Immature natural killer cell (primary cell): ENCODE measurements around the gene SPON1. TPM values are rescaled to one million over a fixed set of nuclear protein-coding genes. Genes with fewer than 3 reads are reported as not detected.

Experiments used
- DNase-seq, 3 donors: peaks; one replicate each; pipeline ENCODE4 v3.0.0; 2022; ENCODE audit warnings: mixed read lengths in 1 of 3
- H3K27ac Mint-ChIP-seq, 6 donors: one replicate each; pipeline ENCODE4 v1.8.0; 2020; ENCODE audit warnings: mixed read lengths in 6 of 6, mild to moderate bottlenecking in 5 of 6, inconsistent platforms in 4 of 6, moderate library complexity in 3 of 6
- H3K27me3 Mint-ChIP-seq, 3 donors: one replicate each; pipeline ENCODE4 v1.8.0; 2020 to 2021; ENCODE audit warnings: low read depth in 3 of 3, mild to moderate bottlenecking in 3 of 3, mixed read lengths in 3 of 3, moderate library complexity in 3 of 3, inconsistent platforms in 1 of 3
- H3K36me3 Mint-ChIP-seq, 3 donors: one replicate each; pipeline ENCODE4 v1.8.0; 2020; ENCODE audit warnings: mixed read lengths in 3 of 3, inconsistent platforms in 2 of 3, mild to moderate bottlenecking in 2 of 3
- H3K4me1 Mint-ChIP-seq, 2 donors: one replicate each; pipeline ENCODE4 v1.8.0; 2020; ENCODE audit warnings: inconsistent platforms in 2 of 2, mild to moderate bottlenecking in 2 of 2, mixed read lengths in 2 of 2, moderate library complexity in 1 of 2
- H3K4me3 Mint-ChIP-seq, 5 donors: one replicate each; pipeline ENCODE4 v1.8.0; 2020; ENCODE audit warnings: mild to moderate bottlenecking in 5 of 5, mixed read lengths in 5 of 5, inconsistent platforms in 3 of 5, moderate library complexity in 3 of 5
- H3K9me3 Mint-ChIP-seq, 6 donors: one replicate each; pipeline ENCODE4 v1.8.0; 2020; ENCODE audit warnings: mild to moderate bottlenecking in 6 of 6, mixed read lengths in 6 of 6, inconsistent platforms in 4 of 6, moderate library complexity in 3 of 6
- polyA plus RNA-seq, 3 donors: library from polyadenylated mRNA; unstranded; fragments of 300-500 nt; fragmentation: Illumina TruSeq; gene quantifications; one replicate each; pipeline ENCODE4 v1.2.3, GENCODE V29; 2021

Gene SPON1
- polyA plus RNA-seq, 3 donors from 2014 or later: 0.22 to 1.1 (median 0.74) TPM

DNA sequence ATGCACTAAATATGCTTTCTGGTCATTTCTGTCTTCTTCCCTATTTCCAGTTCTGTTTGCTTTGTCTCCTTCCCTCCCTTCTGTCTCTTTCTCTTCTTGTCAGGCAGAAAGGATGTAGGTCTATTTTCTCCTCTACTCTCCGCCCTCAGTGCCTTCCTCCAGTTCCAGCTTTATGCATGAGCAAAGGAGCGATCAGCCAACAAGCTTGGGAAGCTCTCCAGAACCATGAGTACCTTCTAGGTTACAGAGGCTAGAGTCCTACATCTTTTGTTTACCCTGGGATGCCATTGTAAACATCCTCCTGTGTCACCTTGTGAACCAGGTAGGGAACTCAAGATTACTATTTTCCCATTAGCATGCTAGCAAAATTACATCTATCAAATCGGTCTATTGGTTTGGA is 7.9 kb upstream of the SPON1 start:
- Mint-ChIP-seq H3K4me3 (no peak overlapping the region), H3K27me3 (peaks cover 0 to 9% (median 5%) of the 10 kb centered on the region in 3 donors), H3K36me3 (no peaks in the 10 kb centered on the region), H3K4me1 (no peaks in the 10 kb centered on the region), H3K27ac (no peak overlapping the region), H3K9me3 (no peaks in the 10 kb centered on the region)
- no peak for DNase-seq

DNA sequence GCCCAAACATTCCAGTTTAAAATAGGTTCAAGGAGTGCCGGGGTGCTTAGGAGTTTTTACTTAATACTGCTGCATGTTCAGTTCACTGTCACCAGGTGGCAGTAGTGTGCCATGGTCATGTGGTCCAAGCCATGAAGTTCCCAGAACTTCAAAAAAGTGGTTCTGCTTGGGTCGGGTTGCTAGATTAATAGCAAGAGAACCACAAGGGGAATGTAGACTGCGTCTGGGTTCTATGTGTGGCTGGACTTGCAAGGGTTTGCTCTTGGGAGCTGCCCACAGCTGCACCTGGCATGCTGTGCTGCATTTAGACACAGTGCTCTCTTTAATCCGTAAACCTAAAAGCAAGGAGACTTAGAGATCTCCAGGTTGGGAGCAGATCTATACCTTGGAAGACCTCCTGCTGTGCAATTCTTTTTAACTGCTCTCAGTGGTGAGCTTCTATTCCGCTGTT is 6.5 kb upstream of the SPON1 start:
- no peak overlapping the region for H3K4me3 Mint-ChIP-seq
- H3K4me1 Mint-ChIP-seq: no peaks in the 10 kb centered on the region
- no peaks in the 10 kb centered on the region for H3K9me3 Mint-ChIP-seq
- H3K27ac Mint-ChIP-seq: no peak overlapping the region
- H3K36me3 Mint-ChIP-seq: no peaks in the 10 kb centered on the region
- peaks cover 6 to 12% (median 9%) of the 10 kb centered on the region in 3 donors for H3K27me3 Mint-ChIP-seq
- DNase-seq: peak; percentile 33 to 52 (median 45)

- H3K9me3 Mint-ChIP-seq: no peaks in the 10 kb centered on the region
- H3K4me1 Mint-ChIP-seq: peaks cover 0 to under 1% of the 10 kb centered on the region in 2 donors
- peaks cover 8 to 13% (median 13%) of the 10 kb centered on the region in 3 donors for H3K27me3 Mint-ChIP-seq
These were observed 5.5 kb upstream of the SPON1 start for GRCh38 chr11:13956988-13957387.

GRCh38 chr11:13958641-13959400 is 3.7 kb upstream of the SPON1 start:
- H3K9me3 Mint-ChIP-seq: no peaks in the 10 kb centered on the region
- H3K4me1 Mint-ChIP-seq: peaks cover 0 to 4% of the 10 kb centered on the region in 2 donors
- H3K4me3 Mint-ChIP-seq: no peak overlapping the region
- H3K27me3 Mint-ChIP-seq: peaks cover 8 to 13% (median 10%) of the 10 kb centered on the region in 3 donors
- DNase-seq: no peak
- no peak overlapping the region for H3K27ac Mint-ChIP-seq
- H3K36me3 Mint-ChIP-seq: no peaks in the 10 kb centered on the region

More at GRCh38 chr11:13956988-13957387, 5.5 kb upstream of the SPON1 start:
- Mint-ChIP-seq H3K27ac (no peak overlapping the region), H3K36me3 (no peaks in the 10 kb centered on the region), H3K4me3 (no peak overlapping the region)
- no peak for DNase-seq

DNA sequence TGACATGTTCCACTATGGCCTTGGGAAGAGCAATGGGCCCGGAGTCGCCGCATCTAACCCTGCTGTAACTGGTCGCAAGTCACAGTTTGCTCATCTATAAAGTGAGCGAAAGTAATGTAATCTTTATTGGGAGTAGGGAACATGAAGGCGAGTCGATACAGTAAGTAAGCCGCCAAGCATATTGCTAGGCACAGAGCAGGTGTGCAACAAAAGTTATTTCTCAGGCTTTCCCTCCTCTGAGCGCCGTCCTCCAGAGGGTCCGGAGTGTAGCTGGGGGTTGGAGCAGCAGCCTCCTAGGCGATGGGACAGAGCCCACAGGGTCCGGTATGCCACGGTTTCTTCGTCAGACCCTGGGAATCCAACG is 343 bp upstream of the SPON1 start:
- Mint-ChIP-seq H3K27ac (no peak overlapping the region), H3K4me1 (peaks cover 0 to 9% of the 10 kb centered on the region in 2 donors), H3K36me3 (no peaks in the 10 kb centered on the region), H3K27me3 (peaks cover 8 to 21% (median 12%) of the 10 kb centered on the region in 3 donors), H3K4me3 (peak overlapping the region in 1 of 5 donors; percentile 35), H3K9me3 (no peaks in the 10 kb centered on the region)
- no peak for DNase-seq

GRCh38 chr11:13963169-13963948 is 836 bp downstream of the SPON1 start:
- no peaks in the 10 kb centered on the region for H3K9me3 Mint-ChIP-seq
- H3K27ac Mint-ChIP-seq: no peak overlapping the region
- DNase-seq: no peak
- peaks cover 8 to 21% (median 15%) of the 10 kb centered on the region in 3 donors for H3K27me3 Mint-ChIP-seq
- no peak overlapping the region for H3K4me3 Mint-ChIP-seq
- peaks cover 0 to 9% of the 10 kb centered on the region in 2 donors for H3K4me1 Mint-ChIP-seq
- H3K36me3 Mint-ChIP-seq: no peaks in the 10 kb centered on the region

- Mint-ChIP-seq H3K4me3 (no peak overlapping the region), H3K27ac (no peak overlapping the region), H3K4me1 (peaks cover 0 to 9% of the 10 kb centered on the region in 2 donors), H3K36me3 (no peaks in the 10 kb centered on the region), H3K27me3 (peaks cover 9 to 20% (median 16%) of the 10 kb centered on the region in 3 donors), H3K9me3 (no peaks in the 10 kb centered on the region)
- DNase-seq: no peak
These were observed 1.6 kb downstream of the SPON1 start for GRCh38 chr11:13963949-13964770.

- Mint-ChIP-seq H3K4me3 (no peak overlapping the region), H3K36me3 (no peaks in the 10 kb centered on the region), H3K4me1 (peaks cover 0 to 9% of the 10 kb centered on the region in 2 donors), H3K9me3 (no peaks in the 10 kb centered on the region), H3K27ac (no peak overlapping the region), H3K27me3 (peaks cover 12 to 15% (median 15%) of the 10 kb centered on the region in 3 donors)
- no peak for DNase-seq
These were observed 2.2 kb downstream of the SPON1 start for GRCh38 chr11:13964771-13965074.

DNA sequence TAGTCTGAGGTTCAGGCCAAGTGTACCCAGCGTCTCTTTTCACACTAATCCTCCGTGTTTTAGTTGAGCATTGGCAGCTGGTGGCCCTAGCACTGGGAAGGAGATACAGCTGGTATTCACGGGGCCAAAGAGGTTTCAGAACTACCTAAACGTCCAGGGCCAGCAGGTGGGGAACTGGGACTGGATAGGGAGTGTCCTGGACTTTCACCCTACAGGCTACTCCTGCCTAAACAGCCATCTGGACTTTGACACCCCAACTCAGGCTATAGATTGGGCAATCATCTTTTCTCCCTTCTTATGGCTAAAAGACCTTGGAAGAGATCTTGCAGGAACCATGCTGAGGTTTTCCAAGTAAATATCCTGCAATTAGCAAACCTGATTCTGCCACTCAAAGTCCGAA is 2.8 kb downstream of the SPON1 start:
- DNase-seq: no peak
- no peak overlapping the region for H3K4me3 Mint-ChIP-seq
- no peaks in the 10 kb centered on the region for H3K36me3 Mint-ChIP-seq
- H3K9me3 Mint-ChIP-seq: no peaks in the 10 kb centered on the region
- H3K27me3 Mint-ChIP-seq: peaks cover 10 to 15% (median 15%) of the 10 kb centered on the region in 3 donors
- H3K27ac Mint-ChIP-seq: no peak overlapping the region
- H3K4me1 Mint-ChIP-seq: peaks cover 0 to 9% of the 10 kb centered on the region in 2 donors

- Mint-ChIP-seq H3K4me3 (no peak overlapping the region), H3K27me3 (peaks cover 6 to 15% (median 13%) of the 10 kb centered on the region in 3 donors), H3K9me3 (no peaks in the 10 kb centered on the region), H3K36me3 (no peaks in the 10 kb centered on the region), H3K27ac (no peak overlapping the region), H3K4me1 (peaks cover 0 to 9% of the 10 kb centered on the region in 2 donors)
- DNase-seq: no peak
These were observed 3.5 kb downstream of the SPON1 start for GRCh38 chr11:13966013-13966412.

- Mint-ChIP-seq H3K4me3 (no peak overlapping the region), H3K36me3 (no peaks in the 10 kb centered on the region), H3K27me3 (peaks cover 3 to 15% (median 10%) of the 10 kb centered on the region in 3 donors), H3K9me3 (no peaks in the 10 kb centered on the region), H3K4me1 (peaks cover 0 to 9% of the 10 kb centered on the region in 2 donors), H3K27ac (no peak overlapping the region)
- no peak for DNase-seq
These were observed 4.0 kb downstream of the SPON1 start for GRCh38 chr11:13966486-13966885.

DNA sequence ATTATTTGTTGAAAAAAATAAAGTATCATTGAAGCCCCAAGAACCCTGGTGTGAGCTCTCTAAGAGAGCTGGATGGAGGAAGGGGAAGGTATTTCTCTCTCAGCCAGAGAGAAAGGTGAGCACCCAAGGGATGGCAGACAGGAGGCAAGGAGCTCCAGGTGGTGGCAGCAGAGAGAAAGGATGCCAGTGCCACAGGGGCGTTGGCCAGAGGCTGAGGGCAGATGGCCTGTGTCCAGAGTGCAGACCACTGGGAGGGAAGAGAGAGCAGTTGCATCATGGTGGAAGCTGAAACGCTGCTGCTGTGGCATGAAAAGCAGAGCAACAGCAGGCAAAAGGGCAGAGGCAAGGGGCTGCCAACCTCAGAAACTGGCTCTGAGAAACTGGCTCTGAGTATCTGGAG is 8.5 kb downstream of the SPON1 start:
- Mint-ChIP-seq H3K4me1 (no peaks in the 10 kb centered on the region), H3K36me3 (no peaks in the 10 kb centered on the region), H3K27me3 (peaks cover 3 to 12% (median 5%) of the 10 kb centered on the region in 3 donors), H3K27ac (no peak overlapping the region), H3K9me3 (no peaks in the 10 kb centered on the region), H3K4me3 (no peak overlapping the region)
- no peak for DNase-seq

- no peaks in the 10 kb centered on the region for H3K36me3 Mint-ChIP-seq
- no peak overlapping the region for H3K4me3 Mint-ChIP-seq
- H3K27me3 Mint-ChIP-seq: peaks cover 3 to 12% (median 5%) of the 10 kb centered on the region in 3 donors
- no peak overlapping the region for H3K27ac Mint-ChIP-seq
- H3K4me1 Mint-ChIP-seq: no peaks in the 10 kb centered on the region
- no peaks in the 10 kb centered on the region for H3K9me3 Mint-ChIP-seq
- no peak for DNase-seq
These were observed 9.8 kb downstream of the SPON1 start for GRCh38 chr11:13972043-13972910.
